Activated T-helper 2 cell treated with anti-CD3 and anti-CD28 coated beads, Interferon-gamma antibody, Interleukin-2, Interleukin-4, amounts not matched to agents 10 μg/mL and 5 μg/mL and 100 μg/mL, durations not matched to agents 14 hours and 24 hours and 36 hours (primary cell): Measurements from ENCODE around the gene LRFN4. TPM values are rescaled to one million over a fixed set of nuclear protein-coding genes. Genes with fewer than 3 reads are reported as not detected.
A peak's percentile ranks its signal among the peaks of the same experiment; 100 is the strongest.

Experiments used
- DNase-seq: peaks from one replicate; pipeline ENCODE4 v3.0.0; 2021; ENCODE audit warnings: low spot score
- H3K27ac Mint-ChIP-seq: one replicate; pipeline ENCODE4 v1.8.0; 2021; ENCODE audit warnings: mixed read lengths
- H3K27me3 Mint-ChIP-seq: one replicate; pipeline ENCODE4 v1.8.0; 2021; ENCODE audit warnings: low read depth, mixed read lengths
- H3K36me3 Mint-ChIP-seq: one replicate; pipeline ENCODE4 v1.8.0; 2021; ENCODE audit warnings: low read depth, mixed read lengths
- H3K4me1 Mint-ChIP-seq: one replicate; pipeline ENCODE4 v1.8.0; 2021; ENCODE audit warnings: low read depth, mixed read lengths
- H3K4me3 Mint-ChIP-seq: one replicate; pipeline ENCODE4 v1.8.0; 2021; ENCODE audit warnings: low read depth, mild to moderate bottlenecking, moderate library complexity, mixed read lengths
- H3K9me3 Mint-ChIP-seq: one replicate; pipeline ENCODE4 v1.8.0; 2021; ENCODE audit warnings: mixed read lengths
- intact Hi-C: fragments of 100-400 bp; cut with micrococcal nuclease; formaldehyde crosslinking; loops from one replicate; pipeline ENCODE4 v1.15.1; 2023
- total RNA-seq: library from RNA; stranded (reverse); gene quantifications from 2 replicates; pipeline ENCODE4 v1.2.3, GENCODE V29; 2022

The LRFN4 gene
- total RNA-seq, 1 donor from 2014 or later, result 50.3 TPM

DNA sequence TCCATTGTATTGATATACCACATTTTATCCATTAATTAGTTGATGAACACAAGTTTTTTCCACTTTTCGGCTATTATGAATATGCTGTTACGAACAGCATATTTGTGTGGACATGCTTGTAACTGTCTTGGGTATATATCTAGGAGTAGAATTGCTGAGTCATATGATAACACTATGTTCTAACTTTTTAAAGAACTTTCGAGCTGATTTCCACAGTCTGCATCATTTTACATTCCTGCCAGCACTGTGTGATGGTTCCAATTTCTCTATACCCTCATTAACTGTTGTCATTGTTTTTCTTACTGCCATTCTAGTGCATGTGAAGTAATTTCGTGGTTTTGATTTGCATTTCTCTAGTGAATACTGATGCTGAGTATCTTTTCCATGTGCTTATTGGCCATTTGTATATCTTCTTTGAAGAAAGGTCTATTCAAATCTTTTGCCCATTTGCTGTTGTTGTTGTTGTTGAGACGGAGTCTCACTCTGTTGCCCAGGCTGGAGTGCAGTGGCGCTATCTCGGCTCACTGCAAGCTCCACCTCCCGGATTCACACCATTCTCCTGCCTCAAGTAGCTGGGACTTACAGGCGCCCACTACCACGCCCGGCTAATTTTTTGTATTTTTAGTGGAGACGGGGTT is 21.0 kb upstream of the LRFN4 start:
- H3K4me1 Mint-ChIP-seq, result peaks cover 17% of the 10 kb centered on the region
- no peak overlapping the region for H3K27ac Mint-ChIP-seq
- intact Hi-C loops, result loop anchor here (10.0 kb wide), 2 partner anchors 91 to 271 kb away; partner anchors contain the start of gene CTSF
- H3K4me3 Mint-ChIP-seq, result no peak overlapping the region
- H3K9me3 Mint-ChIP-seq, result no peaks in the 10 kb centered on the region
- DNase-seq, result no peak
- peaks cover 28% of the 10 kb centered on the region for H3K36me3 Mint-ChIP-seq
- H3K27me3 Mint-ChIP-seq, result no peaks in the 10 kb centered on the region

DNA sequence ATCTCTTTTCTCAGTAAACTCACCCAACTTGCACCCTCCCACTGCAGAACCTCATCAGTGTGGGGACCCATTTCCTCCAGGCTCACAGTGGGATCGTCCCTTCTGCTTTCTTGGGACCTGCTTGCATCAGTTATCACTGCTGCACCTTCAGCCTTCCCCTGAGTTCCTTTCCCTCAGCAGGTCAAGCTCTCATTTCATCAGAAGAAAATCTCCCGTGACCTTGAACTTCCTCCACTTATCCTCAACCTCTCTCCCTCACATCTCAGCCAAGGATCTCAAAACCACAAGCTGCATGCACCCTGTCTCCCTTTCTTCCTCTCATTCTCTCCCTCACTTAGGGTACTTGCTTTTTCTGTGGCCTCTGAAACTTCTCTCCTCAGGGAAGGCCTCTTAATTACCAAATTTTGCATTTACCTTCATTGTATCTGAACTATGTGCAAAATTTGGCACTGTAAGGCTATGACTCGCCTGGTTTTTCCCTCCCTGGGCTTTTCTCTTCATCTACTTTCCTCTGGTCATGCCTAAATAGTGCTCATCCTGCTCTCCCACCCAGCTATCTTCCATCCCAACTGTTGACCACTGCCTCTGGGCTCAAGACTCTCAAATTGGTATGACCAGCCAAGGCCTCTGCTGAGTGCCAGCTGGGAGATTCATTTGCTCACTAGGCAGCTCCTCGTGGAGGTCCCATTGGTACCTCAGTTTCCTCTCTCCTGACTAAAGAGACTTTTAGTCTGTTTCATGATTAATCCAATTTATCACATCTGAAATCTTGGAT is 16.4 kb upstream of the LRFN4 start:
- Mint-ChIP-seq H3K27me3 (no peaks in the 10 kb centered on the region), H3K4me3 (peak overlapping the region; percentile 37), H3K9me3 (no peaks in the 10 kb centered on the region), H3K27ac (peak overlapping the region; percentile 66), H3K4me1 (peaks cover 39% of the 10 kb centered on the region), H3K36me3 (peaks cover 51% of the 10 kb centered on the region)
- no peak for DNase-seq
- intact Hi-C loops, result loop anchor here (5.0 kb wide), 3 partner anchors 117 to 493 kb away; partner anchors contain the start of genes B4GAT1, BRMS1, PC and RBM4B

DNA sequence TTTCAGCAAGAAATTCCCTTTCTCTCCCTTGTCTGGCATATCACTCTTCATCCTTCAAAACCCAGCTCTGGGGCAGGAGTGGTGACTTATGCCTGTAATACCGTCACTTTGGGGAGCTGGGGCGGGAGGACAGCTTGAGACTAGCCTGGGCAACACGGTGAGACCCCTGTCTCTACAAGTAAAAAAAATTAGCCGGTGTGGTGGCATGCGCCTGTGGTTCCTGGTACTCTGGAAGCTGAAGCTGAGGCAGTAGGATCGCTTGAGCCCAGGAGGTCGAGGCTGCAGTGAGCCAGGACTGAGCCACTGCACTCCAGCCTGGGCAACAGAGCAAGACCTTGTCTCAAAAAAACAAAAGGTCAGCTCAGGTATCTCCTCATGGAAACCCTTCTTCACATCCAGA is 15.0 kb upstream of the LRFN4 start:
- Mint-ChIP-seq H3K36me3 (peaks cover 53% of the 10 kb centered on the region), H3K27me3 (no peaks in the 10 kb centered on the region), H3K27ac (peak overlapping the region; percentile 91), H3K4me1 (peaks cover 39% of the 10 kb centered on the region), H3K4me3 (peak overlapping the region; percentile 96), H3K9me3 (no peaks in the 10 kb centered on the region)
- DNase-seq, result no peak
- intact Hi-C loops, result loop anchor here (2.0 to 5.0 kb wide), 4 partner anchors 15 to 495 kb away; partner anchors contain the start of genes B4GAT1, BRMS1, LRFN4 and PC

DNA sequence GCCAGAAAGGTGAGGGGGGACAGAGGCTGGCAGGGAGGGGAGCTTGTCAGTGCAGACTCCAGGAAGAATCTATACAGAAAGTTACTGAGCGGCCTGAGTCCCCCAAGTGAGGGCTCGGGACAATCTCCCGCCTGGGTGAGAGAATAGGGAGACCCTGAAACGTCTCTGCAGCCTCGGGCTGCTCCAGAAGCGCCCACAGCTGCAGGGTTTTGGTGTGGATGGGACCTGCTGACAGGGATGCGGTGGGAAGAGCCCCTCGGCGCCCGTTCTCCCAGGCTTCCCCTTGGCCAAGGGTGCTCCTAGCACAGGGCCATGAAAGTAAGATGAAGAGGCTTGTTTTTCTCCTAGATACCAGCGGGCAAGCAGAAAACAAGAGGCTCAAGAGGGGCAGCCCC is 14.4 kb upstream of the LRFN4 start:
- intact Hi-C loops, result loop anchor here (2.0 to 5.0 kb wide), 4 partner anchors 14 to 495 kb away; partner anchors contain the start of genes B4GAT1, BRMS1, LRFN4 and PC
- peak overlapping the region; percentile 96 for H3K4me3 Mint-ChIP-seq
- H3K4me1 Mint-ChIP-seq, result peaks cover 39% of the 10 kb centered on the region
- peak overlapping the region; percentile 91 for H3K27ac Mint-ChIP-seq
- no peaks in the 10 kb centered on the region for H3K27me3 Mint-ChIP-seq
- H3K9me3 Mint-ChIP-seq, result no peaks in the 10 kb centered on the region
- H3K36me3 Mint-ChIP-seq, result peaks cover 53% of the 10 kb centered on the region
- DNase-seq, result no peak

DNA sequence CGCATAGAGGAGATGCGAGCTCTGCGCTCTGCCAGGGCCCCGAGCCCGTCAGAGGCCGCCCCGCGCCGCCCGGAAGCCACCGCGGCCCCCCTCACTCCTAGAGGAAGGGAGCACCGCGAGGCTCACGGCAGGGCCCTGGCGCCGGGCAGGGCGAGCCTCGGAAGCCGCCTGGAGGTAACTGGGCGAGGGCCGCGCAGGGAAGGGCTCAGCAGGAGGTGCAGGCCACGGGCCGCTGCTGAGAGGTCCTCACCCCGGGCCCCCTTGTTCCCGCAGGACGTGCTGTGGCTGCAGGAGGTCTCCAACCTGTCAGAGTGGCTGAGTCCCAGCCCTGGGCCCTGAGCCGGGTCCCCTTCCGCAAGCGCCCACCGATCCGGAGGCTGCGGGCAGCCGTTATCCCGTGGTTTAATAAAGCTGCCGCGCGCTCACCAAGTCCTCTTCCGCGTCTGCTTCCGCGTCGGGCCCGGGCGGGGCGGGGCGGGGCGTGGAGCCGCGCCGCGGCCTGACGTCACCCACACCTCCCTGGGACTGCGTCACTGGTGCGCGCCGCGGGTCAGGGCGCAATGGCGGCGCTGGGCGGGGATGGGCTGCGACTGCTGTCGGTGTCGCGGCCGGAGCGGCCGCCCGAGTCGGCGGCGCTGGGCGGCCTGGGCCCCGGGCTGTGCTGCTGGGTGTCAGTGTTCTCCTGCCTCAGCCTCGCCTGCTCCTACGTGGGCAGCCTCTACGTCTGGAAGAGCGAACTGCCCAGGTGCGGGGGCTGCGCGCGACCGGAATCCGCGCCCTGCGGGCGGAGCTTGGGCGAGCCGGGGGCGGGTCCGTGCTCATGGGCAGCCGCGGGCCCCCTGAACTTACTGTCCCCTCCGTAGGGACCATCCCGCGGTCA is 13.7 kb upstream of the LRFN4 start, which contains the start of gene RCE1:
TSS of gene RCE1 (plus strand) at position 546 of the 880 bp plus-strand sequence. CDS start at position 561, 15 bp downstream.
- Mint-ChIP-seq H3K4me3 (peak within 1 kb of the TSS; percentile 96), H3K36me3 (peaks cover 49% of the 10 kb centered on the region), H3K9me3 (no peaks in the 10 kb centered on the region), H3K27me3 (no peaks in the 10 kb centered on the region), H3K4me1 (peaks cover 39% of the 10 kb centered on the region), H3K27ac (peak within 1 kb of the TSS; percentile 94)
- intact Hi-C loops, result loop anchor here (2.0 to 5.0 kb wide), 4 partner anchors 14 to 496 kb away; partner anchors contain the start of genes B4GAT1, BRMS1, LRFN4 and PC
- peak; percentile 90 for DNase-seq

DNA sequence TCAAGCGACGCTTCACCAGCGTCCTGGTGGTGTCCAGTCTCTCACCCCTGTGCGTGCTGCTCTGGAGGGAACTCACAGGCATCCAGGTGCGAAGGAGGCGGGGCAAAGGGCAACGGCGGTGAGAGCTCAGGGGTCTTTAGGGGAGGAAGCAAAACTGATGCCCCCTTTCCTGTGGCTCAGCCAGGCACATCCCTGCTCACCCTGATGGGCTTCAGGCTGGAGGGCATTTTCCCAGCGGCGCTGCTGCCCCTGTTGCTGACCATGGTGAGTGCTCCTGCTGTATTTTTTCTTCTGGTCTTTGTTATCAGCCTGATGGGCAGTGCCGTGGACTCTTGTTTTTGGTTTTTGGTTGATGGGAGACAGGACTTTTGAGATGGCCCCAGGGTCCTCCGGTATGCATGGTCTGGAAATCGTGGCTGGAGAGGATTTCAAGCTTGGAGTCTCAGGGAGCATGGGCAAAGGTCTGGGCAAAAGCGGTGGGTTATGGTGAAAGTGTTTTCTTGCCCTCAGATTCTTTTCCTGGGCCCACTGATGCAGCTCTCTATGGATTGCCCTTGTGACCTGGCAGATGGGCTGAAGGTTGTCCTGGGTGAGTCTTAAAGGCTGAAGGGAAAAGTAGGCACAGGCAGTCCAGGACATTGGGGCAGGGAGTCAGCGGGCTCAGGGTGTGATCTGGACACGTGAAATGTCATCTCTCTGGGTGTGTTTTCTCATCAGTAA is 12.9 kb upstream of the LRFN4 start:
- peak overlapping the region; percentile 96 for H3K4me3 Mint-ChIP-seq
- intact Hi-C loops, result loop anchor here (2.0 to 5.0 kb wide), 4 partner anchors 13 to 497 kb away; partner anchors contain the start of genes B4GAT1, BRMS1, LRFN4 and PC
- H3K27me3 Mint-ChIP-seq, result no peaks in the 10 kb centered on the region
- peak overlapping the region; percentile 94 for H3K27ac Mint-ChIP-seq
- DNase-seq, result no peak
- H3K9me3 Mint-ChIP-seq, result no peaks in the 10 kb centered on the region
- peaks cover 45% of the 10 kb centered on the region for H3K36me3 Mint-ChIP-seq
- H3K4me1 Mint-ChIP-seq, result peaks cover 38% of the 10 kb centered on the region

DNA sequence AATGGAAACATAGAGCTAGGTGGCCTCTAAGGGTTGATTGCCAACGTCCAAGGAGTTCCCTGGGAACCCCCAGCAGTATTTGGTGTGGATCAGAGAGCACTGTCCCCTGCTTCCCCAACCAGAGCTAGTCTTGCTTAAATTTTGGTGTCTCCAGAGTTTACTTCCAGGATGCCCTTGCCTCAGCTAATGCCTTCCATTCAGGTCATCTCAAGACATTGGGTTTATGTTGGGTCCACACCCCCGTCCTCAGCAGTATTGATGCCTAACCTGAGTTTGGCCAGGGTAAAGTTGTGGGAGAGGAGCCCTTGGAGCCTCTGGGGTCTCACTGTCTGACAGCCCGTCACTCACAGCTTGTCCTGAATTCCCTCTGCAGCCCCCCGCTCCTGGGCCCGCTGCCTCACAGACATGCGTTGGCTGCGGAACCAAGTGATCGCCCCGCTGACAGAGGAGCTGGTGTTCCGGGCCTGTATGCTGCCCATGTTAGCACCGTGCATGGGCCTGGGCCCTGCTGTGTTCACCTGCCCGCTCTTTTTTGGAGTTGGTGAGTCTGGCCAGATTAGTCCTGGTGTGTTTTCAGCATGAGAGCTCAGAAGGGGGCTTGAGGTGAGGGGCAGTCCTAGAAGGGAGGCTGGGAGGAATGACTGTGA is 12.2 kb upstream of the LRFN4 start:
- Mint-ChIP-seq H3K4me3 (peak overlapping the region; percentile 96), H3K27ac (peak overlapping the region; percentile 94), H3K27me3 (no peaks in the 10 kb centered on the region), H3K4me1 (peaks cover 34% of the 10 kb centered on the region), H3K9me3 (no peaks in the 10 kb centered on the region), H3K36me3 (peaks cover 41% of the 10 kb centered on the region)
- no peak for DNase-seq
- intact Hi-C loops, result loop anchor here (5.0 kb wide), 3 partner anchors 113 to 497 kb away; partner anchors contain the start of genes B4GAT1, BRMS1, PC and RBM4B

DNA sequence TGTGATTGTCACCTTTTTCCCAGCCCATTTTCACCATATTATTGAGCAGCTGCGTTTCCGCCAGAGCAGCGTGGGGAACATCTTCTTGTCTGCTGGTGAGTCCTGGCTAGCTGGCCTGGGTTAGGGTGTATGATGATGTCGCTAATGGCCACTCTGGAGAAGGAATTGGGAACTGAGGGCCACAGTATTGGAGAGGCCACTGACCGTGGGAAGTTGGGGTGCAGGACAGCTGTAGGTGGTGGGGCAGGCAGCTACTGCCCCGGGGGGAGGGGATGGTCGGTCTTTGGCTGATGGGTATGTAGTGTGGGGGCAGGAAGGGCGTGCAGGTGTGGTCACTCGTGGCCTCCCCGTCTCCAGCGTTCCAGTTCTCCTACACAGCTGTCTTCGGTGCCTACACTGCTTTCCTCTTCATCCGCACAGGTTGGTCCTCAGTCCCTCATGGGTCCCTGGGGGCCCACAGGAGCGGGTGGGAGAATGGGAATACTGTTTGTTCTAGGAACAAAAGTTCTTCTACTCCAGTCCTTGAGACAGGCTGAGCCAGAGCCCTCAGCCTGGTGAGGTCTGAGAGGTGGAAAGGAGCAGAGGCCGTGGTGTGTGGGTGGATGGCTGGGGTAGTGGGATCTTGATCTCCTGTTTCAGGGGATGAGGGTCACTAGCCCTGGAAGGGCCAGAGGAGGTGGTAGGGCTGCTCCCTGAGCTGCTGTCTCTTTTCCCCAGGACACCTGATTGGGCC is 11.6 kb upstream of the LRFN4 start:
- Mint-ChIP-seq H3K4me3 (peak overlapping the region; percentile 96), H3K9me3 (no peaks in the 10 kb centered on the region), H3K36me3 (peaks cover 37% of the 10 kb centered on the region), H3K4me1 (peaks cover 30% of the 10 kb centered on the region), H3K27ac (no peak overlapping the region), H3K27me3 (no peaks in the 10 kb centered on the region)
- intact Hi-C loops, result no loop called here
- no peak for DNase-seq

DNA sequence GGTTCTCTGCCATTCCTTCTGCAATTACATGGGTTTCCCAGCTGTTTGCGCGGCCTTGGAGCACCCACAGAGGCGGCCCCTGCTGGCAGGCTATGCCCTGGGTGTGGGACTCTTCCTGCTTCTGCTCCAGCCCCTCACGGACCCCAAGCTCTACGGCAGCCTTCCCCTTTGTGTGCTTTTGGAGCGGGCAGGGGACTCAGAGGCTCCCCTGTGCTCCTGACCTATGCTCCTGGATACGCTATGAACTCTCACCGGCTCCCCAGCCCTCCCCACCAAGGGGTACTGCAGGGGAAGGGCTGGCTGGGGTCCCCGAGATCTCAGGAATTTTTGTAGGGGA is 11.0 kb upstream of the LRFN4 start:
- Mint-ChIP-seq H3K36me3 (peaks cover 31% of the 10 kb centered on the region), H3K4me1 (peaks cover 26% of the 10 kb centered on the region), H3K4me3 (no peak overlapping the region), H3K27me3 (no peaks in the 10 kb centered on the region), H3K9me3 (no peaks in the 10 kb centered on the region), H3K27ac (no peak overlapping the region)
- DNase-seq, result no peak
- intact Hi-C loops, result no loop called here

DNA sequence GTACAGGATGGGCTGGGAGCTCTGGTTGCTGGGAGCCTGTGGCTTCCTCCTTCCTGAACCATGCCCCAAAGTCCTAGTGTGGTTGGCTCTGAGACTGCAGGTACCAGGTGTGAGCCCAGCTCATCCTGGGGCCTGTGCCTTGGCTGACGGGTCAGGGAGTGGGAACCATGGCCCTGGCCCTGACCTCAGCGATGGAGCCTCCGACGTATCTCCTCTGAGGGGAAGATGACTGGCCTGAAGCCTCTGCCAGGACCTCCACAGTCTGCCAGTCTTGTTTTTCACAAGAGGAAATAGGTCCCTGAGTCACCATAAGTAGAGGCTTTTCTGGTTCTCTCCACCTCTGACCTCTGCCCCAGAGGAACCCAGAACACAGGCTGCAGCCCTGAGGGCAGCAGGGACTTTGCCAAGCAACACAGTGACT is 10.2 kb upstream of the LRFN4 start:
- intact Hi-C loops, result no loop called here
- DNase-seq, result no peak
- H3K27me3 Mint-ChIP-seq, result no peaks in the 10 kb centered on the region

More for the DNA sequence above, 10.2 kb upstream of the LRFN4 start:
- Mint-ChIP-seq H3K9me3 (no peaks in the 10 kb centered on the region), H3K4me3 (no peak overlapping the region), H3K27ac (no peak overlapping the region), H3K4me1 (peaks cover 23% of the 10 kb centered on the region), H3K36me3 (peaks cover 26% of the 10 kb centered on the region)
